GOT3 (cell line): ENCODE measurements around the gene FARP2.
"Not testable (repeated sequence)": the region's sequence is repeated elsewhere in the genome, so short reads cannot be mapped to it uniquely, and the experiment has no call there.

ENCODE experiments used
- DNase-seq: peaks from one replicate; lab custom pipeline; 2025; ENCODE audit warnings: mixed read lengths; lab: John Stamatoyannopoulos, UW

The FARP2 gene

GRCh38 chr2:241364781-241365180 lies 8.7 kb downstream of the FARP2 start:
- no peak for DNase-seq

DNA sequence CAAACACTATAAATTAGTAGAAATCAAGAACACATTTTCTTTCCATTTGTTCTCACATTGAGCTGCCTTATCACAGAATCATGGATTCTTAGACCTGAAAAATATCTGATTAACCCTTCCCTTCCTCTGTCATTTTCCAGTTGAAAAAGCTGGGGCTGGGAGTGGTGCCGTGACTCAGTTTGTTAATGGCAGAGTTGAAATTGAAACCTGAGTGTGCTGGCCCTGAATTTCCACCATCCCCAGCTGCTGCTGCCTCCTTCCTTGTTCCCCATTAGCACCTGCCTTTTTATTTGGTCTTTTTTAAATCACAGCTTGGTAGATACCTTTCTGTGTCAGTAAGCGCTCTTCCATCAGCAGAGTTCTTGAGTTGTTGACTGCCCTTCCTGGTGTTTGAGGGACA lies 10.6 kb downstream of the FARP2 start:
- no peak for DNase-seq

- DNase-seq: no peak
Observed at GRCh38 chr2:241368643-241369042, 12.6 kb downstream of the FARP2 start.

- DNase-seq: no peak
Observed at GRCh38 chr2:241372361-241372992, 16.4 kb downstream of the FARP2 start.

DNA sequence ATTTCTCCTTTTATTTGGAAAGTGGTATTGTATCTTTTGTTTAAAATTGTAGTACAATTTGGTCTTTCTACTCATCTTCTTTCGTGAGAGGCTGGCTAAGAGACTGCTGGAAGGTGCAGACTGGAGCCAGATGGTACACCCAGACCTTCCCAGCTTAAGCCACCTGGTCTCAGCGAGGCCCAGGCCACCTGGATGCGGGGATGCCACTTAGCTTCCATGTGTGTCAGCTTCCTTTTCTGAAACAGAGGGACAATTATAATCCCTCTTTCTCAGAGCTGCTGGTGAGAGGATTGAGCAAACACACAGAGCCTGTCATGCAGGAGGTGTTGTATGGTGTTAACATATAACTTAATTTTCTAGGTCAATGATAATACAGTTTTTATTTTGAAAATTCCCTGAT lies 17.4 kb downstream of the FARP2 start:
- no peak for DNase-seq

DNA sequence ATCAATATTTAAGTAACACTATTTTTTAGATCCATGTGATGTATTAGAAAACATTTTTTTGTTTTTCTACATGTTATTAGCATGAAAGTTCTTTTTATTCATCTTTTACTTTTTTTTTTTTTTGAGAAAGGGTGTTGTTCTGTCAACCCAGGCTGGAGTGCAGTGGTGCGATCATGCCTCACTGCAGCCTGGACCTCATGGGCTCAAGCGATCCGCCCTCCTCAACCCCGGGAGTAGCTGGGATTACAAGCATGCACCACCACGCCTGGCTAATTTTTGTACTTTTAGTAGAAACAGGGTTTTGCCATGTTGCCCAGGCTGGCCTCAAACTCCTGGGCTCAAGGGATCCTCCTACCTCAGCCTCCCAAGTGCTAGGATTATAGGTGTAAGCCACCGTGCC lies 17.8 kb downstream of the FARP2 start:
- DNase-seq: not testable (repeated sequence)

- DNase-seq: no peak
Observed at GRCh38 chr2:241375300-241375699, 19.2 kb downstream of the FARP2 start.

DNA sequence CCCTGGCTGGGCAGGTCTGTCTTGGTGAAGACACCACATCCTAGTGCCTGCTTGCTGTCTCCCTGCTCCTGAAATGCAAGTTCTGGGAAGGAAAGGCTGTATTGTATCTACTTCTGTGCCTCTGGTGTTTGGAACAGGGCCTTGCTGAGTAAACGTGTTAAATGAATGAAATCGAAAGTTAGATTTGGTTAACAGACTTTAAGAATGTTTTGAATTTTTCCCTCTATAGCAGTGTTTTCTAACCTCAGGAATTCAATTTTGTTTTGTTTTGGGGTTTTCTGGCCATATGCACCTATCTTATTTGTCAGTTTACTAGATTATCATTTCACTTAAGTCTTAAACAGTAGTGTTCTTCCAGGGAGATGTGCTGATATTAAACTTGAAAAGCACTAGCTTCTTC lies 20.7 kb downstream of the FARP2 start:
- DNase-seq: no peak

DNA sequence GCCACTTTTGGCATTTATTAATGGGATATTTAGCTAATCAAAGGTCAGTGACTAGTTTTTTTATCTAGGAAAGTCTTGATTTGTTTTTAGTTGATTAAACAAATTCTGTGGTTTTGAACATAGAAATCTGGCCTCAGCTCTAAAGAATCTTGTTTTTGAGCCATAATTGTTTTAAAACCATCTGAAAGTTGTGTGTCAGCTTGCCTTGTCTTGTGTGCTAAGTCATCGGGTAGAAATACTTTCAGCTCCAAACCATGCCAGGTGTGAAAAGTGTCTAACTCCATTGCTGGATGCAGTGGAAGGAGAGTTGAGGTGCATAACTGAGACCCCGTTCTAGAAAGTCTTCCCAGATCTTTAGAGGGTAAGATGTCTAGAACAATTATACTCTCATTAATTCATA lies 22.7 kb downstream of the FARP2 start:
- DNase-seq: no peak

DNA sequence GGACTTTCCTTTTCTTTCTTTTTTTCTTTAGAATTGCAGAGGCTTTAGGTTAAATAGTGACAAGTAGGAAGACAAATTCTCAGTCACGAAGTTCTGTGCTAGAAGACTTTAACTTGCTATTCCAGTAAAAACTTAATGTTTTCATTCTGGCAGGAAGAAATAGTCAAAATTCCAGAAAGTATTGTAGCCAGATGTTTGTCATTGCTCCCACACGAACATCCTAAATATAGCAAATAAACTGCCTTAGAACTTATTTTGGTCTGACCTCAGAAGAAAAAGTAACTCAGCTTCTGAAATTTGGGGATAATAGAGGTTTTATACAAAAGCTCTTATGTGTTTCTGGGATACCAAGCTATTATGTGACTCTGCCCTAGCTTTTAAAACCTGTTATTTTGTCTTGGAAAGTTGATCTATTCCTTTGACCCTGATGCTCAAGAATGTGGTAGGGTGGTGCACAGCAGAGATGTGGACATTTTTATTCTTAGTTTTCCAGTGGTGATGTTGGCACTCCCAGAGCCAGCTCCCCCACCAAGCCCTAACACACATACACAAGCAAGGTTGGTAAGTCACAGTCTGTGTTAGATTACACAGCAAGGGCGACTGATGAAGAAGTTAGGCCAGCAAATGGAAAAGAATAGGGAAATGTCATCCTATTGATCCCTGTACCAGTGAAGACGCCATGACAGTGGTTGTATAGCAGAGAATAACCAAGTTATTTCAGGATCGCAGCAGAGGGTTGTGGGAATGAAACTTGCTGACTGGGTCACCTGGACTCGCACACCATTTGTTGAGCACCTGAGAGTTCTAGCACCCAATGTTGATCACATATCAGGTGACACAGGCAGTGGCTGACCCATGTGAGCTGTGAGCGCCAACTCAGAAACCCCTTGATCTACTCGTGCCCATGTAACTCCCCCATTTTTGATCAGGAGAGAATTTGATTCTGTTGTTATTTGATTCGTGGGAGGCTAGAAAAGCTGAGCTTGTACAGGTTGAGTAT lies 23.7 kb downstream of the FARP2 start:
- no peak for DNase-seq

- DNase-seq: no peak
Observed at GRCh38 chr2:241381872-241382271, 25.8 kb downstream of the FARP2 start.

DNA sequence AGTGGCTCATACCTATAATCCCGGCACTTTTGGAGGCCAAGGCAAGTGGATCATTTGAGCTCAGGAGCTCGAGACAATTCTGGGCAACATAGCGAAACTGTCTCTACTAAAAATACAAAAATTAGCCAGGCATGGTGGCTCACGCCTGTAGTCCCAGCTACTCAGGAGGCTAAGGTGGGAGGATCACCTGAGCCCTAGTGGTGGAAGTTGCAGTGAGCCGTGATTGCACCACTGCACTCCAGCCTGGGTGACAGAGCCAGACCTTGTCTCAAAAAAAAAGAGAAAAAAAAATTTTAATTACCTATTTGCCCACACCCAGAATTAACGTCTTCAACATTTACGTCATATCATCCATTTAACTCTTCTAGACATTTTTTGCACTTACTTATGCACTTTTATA lies 29.4 kb downstream of the FARP2 start:
- not testable (repeated sequence) for DNase-seq

- no peak for DNase-seq
Observed at GRCh38 chr2:241386519-241386918, 30.4 kb downstream of the FARP2 start.

GRCh38 chr2:241389697-241390096 lies 33.6 kb downstream of the FARP2 start:
- DNase-seq: no peak

GRCh38 chr2:241390301-241391206 lies 34.5 kb downstream of the FARP2 start:
- DNase-seq: no peak

GRCh38 chr2:241391892-241392665 lies 36.0 kb downstream of the FARP2 start:
- no peak for DNase-seq

DNA sequence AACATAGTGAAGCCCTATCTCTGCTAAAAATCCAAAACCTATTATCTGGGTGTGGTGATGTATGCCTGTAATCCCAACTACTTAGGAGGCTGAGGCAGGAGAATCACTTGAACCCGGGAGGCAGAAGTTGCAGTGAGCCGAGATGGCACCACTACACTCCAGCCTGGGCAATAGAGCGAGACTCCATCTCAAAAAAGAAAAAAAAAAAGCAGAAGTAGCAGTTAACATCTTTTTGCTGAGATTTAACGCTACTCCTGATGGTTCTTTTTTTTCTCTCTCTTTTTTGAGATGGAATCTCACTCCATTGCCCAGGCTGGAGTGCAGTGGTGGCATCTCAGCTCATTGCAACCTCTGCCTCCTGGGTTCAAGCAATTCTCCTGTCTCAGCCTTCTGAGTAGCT lies 36.7 kb downstream of the FARP2 start:
- DNase-seq: not testable (repeated sequence)

GRCh38 chr2:241393524-241394196 lies 37.6 kb downstream of the FARP2 start:
- DNase-seq: no peak

DNA sequence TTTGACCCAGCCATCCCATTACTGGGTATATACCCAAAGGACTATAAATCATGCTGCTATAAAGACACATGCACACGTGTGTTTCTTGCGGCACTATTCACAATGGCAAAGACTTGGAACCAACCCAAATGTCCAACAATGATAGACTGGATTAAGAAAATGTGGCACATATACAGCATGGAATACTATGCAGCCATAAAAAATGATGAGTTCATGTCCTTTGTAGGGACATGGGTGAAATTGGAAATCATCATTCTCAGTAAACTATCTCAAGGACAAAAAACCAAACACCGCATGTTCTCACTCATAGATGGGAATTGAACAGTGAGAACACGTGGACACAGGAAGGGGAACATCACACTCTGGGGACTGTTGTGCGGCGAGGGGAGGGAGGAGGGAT lies 40.7 kb downstream of the FARP2 start:
- DNase-seq: not testable (repeated sequence)

- DNase-seq: no peak
Observed at GRCh38 chr2:241399941-241400922, 44.1 kb downstream of the FARP2 start.
